ENCODE results near the gene EMSY.

DNA sequence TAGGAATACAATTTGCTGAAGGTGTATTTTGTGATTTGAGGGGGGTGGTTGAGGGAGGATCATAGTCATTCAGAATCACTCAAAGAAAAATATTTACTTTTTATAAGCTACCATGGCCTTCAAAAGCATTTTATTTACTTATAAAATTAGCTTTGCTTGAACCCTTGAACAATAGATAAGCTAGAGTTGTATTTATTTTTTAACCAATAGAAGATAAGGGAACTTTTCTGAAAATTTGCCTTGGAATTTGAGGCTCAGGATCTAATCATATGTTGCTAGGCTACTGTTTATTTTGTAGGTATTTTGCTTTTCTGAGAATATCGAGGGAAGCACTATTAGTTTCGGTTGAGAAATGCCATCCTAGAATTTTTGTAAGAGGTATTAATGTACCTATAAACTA is 82.1 kb downstream of the EMSY start:
- TF ChIP-seq, protein P1, sequence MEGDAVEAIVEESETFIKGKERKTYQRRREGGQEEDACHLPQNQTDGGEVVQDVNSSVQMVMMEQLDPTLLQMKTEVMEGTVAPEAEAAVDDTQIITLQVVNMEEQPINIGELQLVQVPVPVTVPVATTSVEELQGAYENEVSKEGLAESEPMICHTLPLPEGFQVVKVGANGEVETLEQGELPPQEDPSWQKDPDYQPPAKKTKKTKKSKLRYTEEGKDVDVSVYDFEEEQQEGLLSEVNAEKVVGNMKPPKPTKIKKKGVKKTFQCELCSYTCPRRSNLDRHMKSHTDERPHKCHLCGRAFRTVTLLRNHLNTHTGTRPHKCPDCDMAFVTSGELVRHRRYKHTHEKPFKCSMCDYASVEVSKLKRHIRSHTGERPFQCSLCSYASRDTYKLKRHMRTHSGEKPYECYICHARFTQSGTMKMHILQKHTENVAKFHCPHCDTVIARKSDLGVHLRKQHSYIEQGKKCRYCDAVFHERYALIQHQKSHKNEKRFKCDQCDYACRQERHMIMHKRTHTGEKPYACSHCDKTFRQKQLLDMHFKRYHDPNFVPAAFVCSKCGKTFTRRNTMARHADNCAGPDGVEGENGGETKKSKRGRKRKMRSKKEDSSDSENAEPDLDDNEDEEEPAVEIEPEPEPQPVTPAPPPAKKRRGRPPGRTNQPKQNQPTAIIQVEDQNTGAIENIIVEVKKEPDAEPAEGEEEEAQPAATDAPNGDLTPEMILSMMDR (IDR thresholded peaks at IDR 0.05): no peak
- TF ChIP-seq POLR2A (IDR thresholded peaks at IDR 0.05): no peak

All from Peyer's patch (tissue), 4 donors.